H1 (cell line): ENCODE measurements around the gene ATG2B. TPM values are rescaled to one million over a fixed set of nuclear protein-coding genes. Genes with fewer than 3 reads are reported as not detected.

Source experiments
- CTCF ChIA-PET: fragments of 300-600 bp; sonication (Branson Sonifier 250); formaldehyde crosslinking; loops from one replicate; lab custom pipeline; 2021; ENCODE audit not compliant: partially characterized antibody; lab: Charles Lee
- POLR2A ChIA-PET: fragments of 300-600 bp; sonication (Branson Sonifier 250); formaldehyde crosslinking; loops from one replicate; lab custom pipeline; 2021; ENCODE audit warnings: inconsistent platforms; ENCODE audit not compliant: partially characterized antibody; lab: Charles Lee
- DNase-seq, 2 experiments: peaks; one replicate each; pipeline versions ENCODE4 v3.0.0 to v3.0.0-alpha.2; 2010 to 2022; ENCODE audit warnings: low spot score in 2 of 2, low read depth in 1 of 2, mixed read lengths in 1 of 2
- FAIRE-seq: peaks from 2 replicates; lab custom pipeline; 2011; peaks lifted over from hg19 to GRCh38; lab: Jason Lieb, UNC
- H2AFZ ChIP-seq: 2 replicates; pipeline ENCODE4 v1.8.1; 2012; ENCODE audit warnings: low read length, inconsistent platforms
- H2AK5ac ChIP-seq: 2 replicates; pipeline ENCODE4 v1.6.1; 2013; ENCODE audit warnings: low read depth, low read length
- H2BK120ac ChIP-seq: replicated peaks from 2 replicates; pipeline ENCODE3; 2013; ENCODE audit warnings: low read depth, low read length, inconsistent platforms
- H2BK12ac ChIP-seq: 2 replicates; pipeline ENCODE4 v1.6.1; 2013; ENCODE audit warnings: low read depth, low read length
- H2BK15ac ChIP-seq: 2 replicates; pipeline ENCODE4 v1.6.1; 2013; ENCODE audit warnings: low read length
- H2BK20ac ChIP-seq: 2 replicates; pipeline ENCODE4 v1.6.1; 2013; ENCODE audit warnings: low read length
- H2BK5ac ChIP-seq: 2 replicates; pipeline ENCODE4 v1.6.1; 2013; ENCODE audit warnings: low read depth, low read length
- H3K14ac ChIP-seq: 2 replicates; pipeline ENCODE4 v1.6.1; 2013; ENCODE audit warnings: inconsistent platforms; ENCODE audit not compliant: insufficient read length
- H3K18ac ChIP-seq: 2 replicates; pipeline ENCODE4 v1.6.1; 2013; ENCODE audit warnings: low read length; ENCODE audit errors: extremely low read depth
- H3K23ac ChIP-seq: 2 replicates; pipeline ENCODE4 v1.6.1; 2013; ENCODE audit warnings: inconsistent platforms; ENCODE audit not compliant: insufficient read length
- H3K23me2 ChIP-seq: 2 replicates; pipeline ENCODE4 v1.6.1; 2013; ENCODE audit warnings: low read depth, low read length
- H3K27ac ChIP-seq: 2 replicates; pipeline ENCODE4 v1.6.1; 2011; ENCODE audit warnings: low read depth, low read length, inconsistent platforms
- H3K27me3 ChIP-seq, 4 experiments: replicated peaks in 1 of 4; 1 replicate in 1 of 4; 2 replicates in 3 of 4; pipeline versions ENCODE4 v1.6.1 to v1.8.1; 2011 to 2013; ENCODE audit warnings: low read length in 3 of 4, mild to moderate bottlenecking in 3 of 4, inconsistent platforms in 2 of 4, mixed read lengths in 2 of 4, moderate library complexity in 1 of 4; ENCODE audit not compliant: control insufficient read depth in 3 of 4, insufficient read depth in 3 of 4; ENCODE audit errors: extremely low read depth in 1 of 4
- H3K36me3 ChIP-seq, 4 experiments: 2 replicates each; pipeline versions ENCODE4 v1.6.1 to v1.8.1; 2011 to 2013; ENCODE audit warnings: mild to moderate bottlenecking in 4 of 4, low read length in 3 of 4, moderate library complexity in 2 of 4, control low read depth in 1 of 4, inconsistent platforms in 1 of 4; ENCODE audit not compliant: insufficient read depth in 4 of 4, control insufficient read depth in 2 of 4
- H3K4ac ChIP-seq: replicated peaks from 2 replicates; pipeline ENCODE3; 2013; ENCODE audit warnings: low read length, low read depth, mixed read lengths, inconsistent platforms; ENCODE audit not compliant: insufficient read length
- H3K4me1 ChIP-seq, 4 experiments: replicated peaks in 1 of 4; 1 replicate in 1 of 4; 2 replicates in 3 of 4; pipeline versions ENCODE4 v1.6.1 to v1.8.1; 2011 to 2013; ENCODE audit warnings: low read length in 3 of 4, inconsistent platforms in 2 of 4, mixed read lengths in 1 of 4; ENCODE audit not compliant: insufficient read depth in 4 of 4, control insufficient read depth in 3 of 4
- H3K4me2 ChIP-seq, 2 experiments: 2 replicates each; pipeline versions ENCODE4 v1.6.1 to v1.8.1; 2011 to 2013; ENCODE audit warnings: low read depth in 2 of 2, low read length in 2 of 2, control low read depth in 1 of 2, inconsistent platforms in 1 of 2, mild to moderate bottlenecking in 1 of 2; ENCODE audit not compliant: insufficient read depth in 1 of 2
- H3K4me3 ChIP-seq, 4 experiments: fragments of 200-600, 300-600 bp in 1 of 4; sonication (generic), shearing (Covaris generic), sonication (Bioruptor Twin) in 1 of 4; 2 replicates each; pipeline versions ENCODE4 v1.5.1 to v1.8.1; 2011 to 2016; ENCODE audit warnings: low read length in 4 of 4, low read depth in 3 of 4, control low read depth in 2 of 4, inconsistent platforms in 2 of 4, mild to moderate bottlenecking in 2 of 4, mixed read lengths in 1 of 4, moderate library complexity in 1 of 4; ENCODE audit not compliant: insufficient read depth in 2 of 4; ENCODE audit errors: extremely low read depth in 1 of 4
- H3K56ac ChIP-seq: replicated peaks from 2 replicates; pipeline ENCODE3; 2013; ENCODE audit warnings: low read depth, mild to moderate bottlenecking, mixed read lengths, low read length, inconsistent platforms; ENCODE audit not compliant: insufficient read length
- H3K79me1 ChIP-seq: 2 replicates; pipeline ENCODE4 v1.6.1; 2013; ENCODE audit warnings: low read depth, low read length, control low read depth
- H3K79me2 ChIP-seq, 2 experiments: 2 replicates each; pipeline versions ENCODE4 v1.6.1 to v1.8.1; 2012 to 2013; ENCODE audit warnings: low read length in 2 of 2, mild to moderate bottlenecking in 2 of 2, inconsistent platforms in 1 of 2; ENCODE audit not compliant: insufficient read depth in 2 of 2, control insufficient read depth in 1 of 2
- H3K9ac ChIP-seq, 4 experiments: replicated peaks in 1 of 4; 1 replicate in 1 of 4; 2 replicates in 3 of 4; pipeline versions ENCODE4 v1.6.1 to v1.8.1; 2011 to 2013; ENCODE audit warnings: low read depth in 3 of 4, low read length in 3 of 4, control low read depth in 2 of 4, mild to moderate bottlenecking in 2 of 4, moderate library complexity in 2 of 4, inconsistent platforms in 1 of 4; ENCODE audit errors: extremely low read depth in 1 of 4
- H3K9me3 ChIP-seq, 2 experiments: 2 replicates each; pipeline versions ENCODE4 v1.6.1 to v1.8.1; 2012 to 2013; ENCODE audit warnings: mild to moderate bottlenecking in 2 of 2, moderate library complexity in 2 of 2, control low read depth in 1 of 2, inconsistent platforms in 1 of 2, low read depth in 1 of 2, low read length in 1 of 2, mixed read lengths in 1 of 2; ENCODE audit not compliant: insufficient read depth in 2 of 2
- H4K20me1 ChIP-seq, 2 experiments: replicated peaks in 1 of 2; 2 replicates each; pipeline versions ENCODE3 to v1.8.1; 2011 to 2013; ENCODE audit warnings: inconsistent platforms in 2 of 2, low read length in 2 of 2, mild to moderate bottlenecking in 1 of 2; ENCODE audit not compliant: insufficient read depth in 2 of 2, control insufficient read depth in 1 of 2
- H4K5ac ChIP-seq: 2 replicates; pipeline ENCODE4 v1.6.1; 2013; ENCODE audit warnings: low read length, low read depth, mixed read lengths, inconsistent platforms; ENCODE audit not compliant: insufficient read length
- H4K8ac ChIP-seq: 2 replicates; pipeline ENCODE4 v1.8.0; 2013; ENCODE audit warnings: mild to moderate bottlenecking, moderate library complexity, low read length, inconsistent platforms; ENCODE audit not compliant: insufficient read depth; ENCODE audit errors: extremely low read depth
- H4K91ac ChIP-seq: replicated peaks from 2 replicates; pipeline ENCODE3; 2013; ENCODE audit warnings: low read length, mixed read lengths, inconsistent platforms; ENCODE audit not compliant: insufficient read length
- ASH2L ChIP-seq: fragments of 200-600, 300-600 bp; sonication (generic); IDR thresholded peaks from one replicate; pipeline ENCODE4 v1.7.1; 2017; ENCODE audit warnings: low read length
- CBX5 ChIP-seq: fragments of 300-800, 300-1000 bp; sonication (generic); IDR thresholded peaks from 2 replicates; pipeline ENCODE4 v1.7.1; 2016; ENCODE audit warnings: antibody characterized with exemption, low read length, low read depth
- CHD1 ChIP-seq: IDR thresholded peaks from 2 replicates; pipeline ENCODE4 v1.6.1; 2012; ENCODE audit warnings: low read depth, low read length, improper control_type of control experiment
- CTBP2 ChIP-seq: IDR thresholded peaks from 2 replicates; pipeline ENCODE4 v1.7.0; 2011; ENCODE audit warnings: borderline replicate concordance, mild to moderate bottlenecking, moderate library complexity, mixed read lengths, low read length; ENCODE audit not compliant: insufficient read depth, insufficient read length
- HDAC2 ChIP-seq, 2 experiments: fragments of 300-600 bp in 1 of 2; sonication (generic) in 1 of 2; IDR thresholded peaks; 2 replicates each; pipeline ENCODE4 v1.6.1; 2011 to 2012; ENCODE audit warnings: low read depth in 2 of 2, low read length in 2 of 2, mild to moderate bottlenecking in 2 of 2, moderate library complexity in 2 of 2, borderline replicate concordance in 1 of 2, inconsistent platforms in 1 of 2
- POU5F1 ChIP-seq: IDR thresholded peaks from 2 replicates; pipeline ENCODE4 v1.6.1; 2011; ENCODE audit warnings: low read depth, mild to moderate bottlenecking, low read length, moderate library complexity
- SAP30 ChIP-seq: fragments of 300-600 bp; sonication (generic); IDR thresholded peaks from 2 replicates; pipeline ENCODE4 v1.7.1; 2012; ENCODE audit warnings: low read length, moderate library complexity, mild to moderate bottlenecking, inconsistent platforms; ENCODE audit not compliant: insufficient read depth, insufficient replicate concordance
- SP2 ChIP-seq: IDR thresholded peaks from 2 replicates; pipeline ENCODE4 v1.6.1; 2012; ENCODE audit warnings: mild to moderate bottlenecking, low read length, inconsistent platforms
- TAF1 ChIP-seq: IDR thresholded peaks from 2 replicates; pipeline ENCODE4 v1.6.1; 2011; ENCODE audit warnings: mild to moderate bottlenecking, low read depth, low read length
- TCF12 ChIP-seq: IDR thresholded peaks from 2 replicates; pipeline ENCODE4 v1.6.1; 2011; ENCODE audit warnings: low read depth, mild to moderate bottlenecking, low read length
- YY1 ChIP-seq: IDR thresholded peaks from 2 replicates; pipeline ENCODE4 v1.6.1; 2011; ENCODE audit warnings: low read depth, mild to moderate bottlenecking, low read length
- WGBS, 2 experiments: shearing (Covaris generic) in 1 of 2; methylation state at CpG; one replicate each; pipeline versions ENCODE4 v1.1.6 to v1.1.7; 2013 to 2015; ENCODE audit warnings: low lambda C conversion rate in 2 of 2, mixed read lengths in 2 of 2, inconsistent platforms in 1 of 2, low coverage in 1 of 2, missing lambda C conversion rate in 1 of 2; ENCODE audit not compliant: insufficient replicate concordance in 2 of 2, insufficient coverage in 1 of 2, insufficient read length in 1 of 2; ENCODE audit errors: extremely low coverage in 1 of 2, missing lambda C conversion rate in 1 of 2; 5-methylcytosine and 5-hydroxymethylcytosine counted together
- polyA plus RNA-seq, 7 experiments: library from polyadenylated mRNA; depleted of rRNA in 3 of 7; stranded (reverse) in 5 of 7; unstranded in 2 of 7; fragments of >200 nt in 5 of 7; fragments of 200-250 nt in 2 of 7; gene quantifications; 1 replicate in 5 of 7; 2 replicates in 1 of 7; 4 replicates in 1 of 7; pipeline versions ENCODE4 v1.2.1 to v1.2.3, GENCODE V29; 2011 to 2013; ENCODE audit warnings: missing spikeins in 2 of 7, mixed read lengths in 2 of 7
- total RNA-seq: library from RNA; stranded (reverse); fragmentation: NEBNext Ultra II Directional; extraction: Animal tissue kit (Norgen Biotek cat#: 25700); gene quantifications from 2 replicates; pipeline ENCODE4 v1.2.1, GENCODE V29; 2021

ATG2B gene
- total and polyA plus RNA-seq, 2 of the 8 experiments (the other 6 are each of a cell fraction or from before 2014, with no cell fraction given): 4.6 to 14.4 TPM

DNA sequence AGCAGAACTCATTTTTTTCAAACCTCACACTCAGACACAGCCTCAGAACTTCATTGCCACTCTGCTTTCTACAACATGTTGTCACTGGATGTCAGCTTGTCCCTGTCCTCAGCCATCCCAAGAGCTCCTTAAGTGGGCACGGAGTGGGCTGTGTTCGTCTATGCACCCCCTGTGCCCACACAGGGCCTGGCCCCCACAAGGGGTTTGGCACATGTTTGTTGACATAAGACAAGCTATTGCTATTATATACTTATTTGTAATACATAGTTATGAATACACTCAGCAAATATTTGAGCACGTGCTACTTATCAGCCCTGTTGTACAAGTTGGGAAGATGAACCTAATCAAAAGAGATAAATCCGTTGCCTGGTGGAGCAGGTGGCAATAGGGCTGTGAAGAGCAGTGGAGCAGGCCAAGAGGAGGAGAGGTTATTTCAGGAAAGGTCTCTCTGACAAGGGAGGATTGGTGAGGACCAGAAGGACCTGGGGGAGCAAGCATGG lies 111.4 kb downstream of the ATG2B start:
- TF ChIP-seq SP2: no peak
- TF ChIP-seq SAP30: no peak
- TF ChIP-seq CTBP2: no peak
- no peak for TF ChIP-seq ASH2L
- no peak for TF ChIP-seq TAF1
- TF ChIP-seq CHD1: no peak
- no peak for TF ChIP-seq HDAC2 (IDR thresholded peaks at IDR 0.05; ENCODE audit: borderline replicate concordance in 1 of 2, low read depth in 2 of 2, low read length in 2 of 2)
- no peak for TF ChIP-seq TCF12
- no peak for TF ChIP-seq POU5F1
- TF ChIP-seq CBX5: no peak
- TF ChIP-seq YY1: no peak
- Histone ChIP-seq H3K4me1 (peaks cover 0 to 4% (median 2%) of the 10 kb centered on the region in 4 experiments; a peak in 3 of 7 replicates), H3K36me3 (no peaks in the 10 kb centered on the region), H3K23me2 (no peaks in the 10 kb centered on the region), H3K56ac (no peak overlapping the region), H3K27ac (no peak overlapping the region), H2AK5ac (no peak overlapping the region), H3K79me2 (no peaks in the 10 kb centered on the region), H3K9ac (no peak overlapping the region), H2BK120ac (peak overlapping the region; percentile 25), H3K4ac (peak overlapping the region; percentile 58), H3K9me3 (no peaks in the 10 kb centered on the region), H2BK12ac (no peak overlapping the region), H4K5ac (no peak overlapping the region), H2BK15ac (0 out of 2 replicates have a peak overlapping the region, but pooled peaks have one; percentile 54), H3K79me1 (no peaks in the 10 kb centered on the region), H3K27me3 (no peaks in the 10 kb centered on the region), H2AFZ (no peak overlapping the region), H2BK5ac (no peak overlapping the region), H4K91ac (no peak overlapping the region), H4K8ac (no peak overlapping the region), H4K20me1 (no peaks in the 10 kb centered on the region), H3K18ac (no peak overlapping the region), H3K14ac (no peak overlapping the region), H3K23ac (no peak overlapping the region), H3K4me3 (no peak overlapping the region), H3K4me2 (no peak overlapping the region), H2BK20ac (no peak overlapping the region)
- no peak for DNase-seq
- POLR2A ChIA-PET: no interaction called here
- WGBS, 2 experiments: 76% methylated on average over 4 of the region's 4 CpGs; no CpG with 5 or more reads in 1 of the 2 experiments
- CTCF ChIA-PET: interaction anchor here (1.0 to 6.0 kb wide), 7 partner anchors 10 to 416 kb away, joined by 3 to 23 read pairs (median 3); no protein-coding TSS in a partner anchor
- no peak for FAIRE-seq
